Measurements from ENCODE around the gene C16orf86. TPM values are rescaled to one million over a fixed set of nuclear protein-coding genes. Genes with fewer than 3 reads are reported as not detected.

Gene C16orf86
- total RNA-seq, 1 experiment from 2014 or later = 0.79 TPM

DNA sequence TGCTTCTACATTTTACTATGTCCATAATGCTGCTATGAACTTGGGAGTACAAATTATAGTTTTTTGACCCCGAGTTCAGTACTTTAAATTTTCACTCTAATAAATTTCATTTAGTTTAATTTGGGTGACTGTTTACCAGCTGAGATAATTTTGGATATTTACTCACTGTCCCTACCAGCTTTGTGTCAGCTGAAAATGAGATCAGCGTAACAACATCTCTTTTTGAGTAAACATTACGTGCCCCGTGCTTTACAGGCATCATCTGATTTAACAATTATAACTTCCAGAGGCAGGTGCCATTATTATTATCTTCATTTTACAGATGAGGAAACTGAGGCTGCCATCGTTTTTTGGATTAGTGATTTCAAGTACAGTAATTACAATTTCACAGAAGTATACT is 37.5 kb downstream of the C16orf86 start:
- intact Hi-C loops (cut with micrococcal nuclease) = no loop called here
- H3K9me2 ChIP-seq (ENCODE audit: insufficient read depth) = no peaks in the 10 kb centered on the region
- 0 out of 2 replicates have a peak, but pooled peaks cover under 1% of the 10 kb centered on the region for H4K20me1 ChIP-seq (ENCODE audit: insufficient read depth)
- DNase-seq (ENCODE audit: low read depth, low spot score) (no peak), ATAC-seq (no peak)
- TF ChIP-seq, protein P1, sequence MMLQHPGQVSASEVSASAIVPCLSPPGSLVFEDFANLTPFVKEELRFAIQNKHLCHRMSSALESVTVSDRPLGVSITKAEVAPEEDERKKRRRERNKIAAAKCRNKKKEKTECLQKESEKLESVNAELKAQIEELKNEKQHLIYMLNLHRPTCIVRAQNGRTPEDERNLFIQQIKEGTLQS (IDR thresholded peaks at IDR 0.05) = no peak
- TF ChIP-seq, protein P2, sequence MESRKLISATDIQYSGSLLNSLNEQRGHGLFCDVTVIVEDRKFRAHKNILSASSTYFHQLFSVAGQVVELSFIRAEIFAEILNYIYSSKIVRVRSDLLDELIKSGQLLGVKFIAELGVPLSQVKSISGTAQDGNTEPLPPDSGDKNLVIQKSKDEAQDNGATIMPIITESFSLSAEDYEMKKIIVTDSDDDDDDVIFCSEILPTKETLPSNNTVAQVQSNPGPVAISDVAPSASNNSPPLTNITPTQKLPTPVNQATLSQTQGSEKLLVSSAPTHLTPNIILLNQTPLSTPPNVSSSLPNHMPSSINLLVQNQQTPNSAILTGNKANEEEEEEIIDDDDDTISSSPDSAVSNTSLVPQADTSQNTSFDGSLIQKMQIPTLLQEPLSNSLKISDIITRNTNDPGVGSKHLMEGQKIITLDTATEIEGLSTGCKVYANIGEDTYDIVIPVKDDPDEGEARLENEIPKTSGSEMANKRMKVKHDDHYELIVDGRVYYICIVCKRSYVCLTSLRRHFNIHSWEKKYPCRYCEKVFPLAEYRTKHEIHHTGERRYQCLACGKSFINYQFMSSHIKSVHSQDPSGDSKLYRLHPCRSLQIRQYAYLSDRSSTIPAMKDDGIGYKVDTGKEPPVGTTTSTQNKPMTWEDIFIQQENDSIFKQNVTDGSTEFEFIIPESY (IDR thresholded peaks at IDR 0.05; ENCODE audit: extremely low read depth, insufficient replicate concordance, low read length) = no peak
- TF ChIP-seq JUND (IDR thresholded peaks at IDR 0.05) (no peak), ZFX (IDR thresholded peaks at IDR 0.05) (no peak), SIN3A (IDR thresholded peaks at IDR 0.05; ENCODE audit: low read depth) (no peak), SP1 (IDR thresholded peaks at IDR 0.05; ENCODE audit: low read depth) (no peak)
- H3K4me1 ChIP-seq (ENCODE audit: control insufficient read depth in 1 of 2, insufficient read depth in 2 of 2, low read length in 2 of 2) = no peaks in the 10 kb centered on the region
- no peak overlapping the region for H2AFZ ChIP-seq (ENCODE audit: low read depth, low read length, poor library complexity, severe bottlenecking)
- peaks cover 0 to 2% of the 10 kb centered on the region in 2 experiments; a peak in 1 of 4 replicates for H3K9me3 ChIP-seq (ENCODE audit: control insufficient read depth in 1 of 2, insufficient read depth in 1 of 2, low read depth in 1 of 2, low read length in 2 of 2)
- H3K4me3 ChIP-seq (replicated peaks in 1 of 2; ENCODE audit: low read depth in 1 of 2, low read length in 2 of 2) = no peak overlapping the region
- ChIA-PET CTCF (no interaction called here), POLR2A (no interaction called here), RAD21 (ENCODE audit: low non-redundant PET in 1 of 2, low total read pairs in 2 of 2, uncharacterized antibody in 2 of 2, unreplicated experiment in 2 of 2) (no interaction called here)
- H3K27ac ChIP-seq (ENCODE audit: low read depth, low read length) = no peak overlapping the region
- H3K79me2 ChIP-seq (ENCODE audit: insufficient read depth, low read length) = peaks cover 58% of the 10 kb centered on the region
- BruUV-seq (replicated peaks) = no TSS peak
- no peaks in the 10 kb centered on the region for H3K27me3 ChIP-seq (ENCODE audit: insufficient read depth, low read length)
- no peaks in the 10 kb centered on the region for H3K36me3 ChIP-seq (ENCODE audit: control insufficient read depth in 1 of 2, insufficient read depth in 2 of 2, low read length in 2 of 2)
- H3K4me2 ChIP-seq (ENCODE audit: low read length) = no peak overlapping the region
- H3K9ac ChIP-seq (ENCODE audit: low read length) = no peak overlapping the region

DNA sequence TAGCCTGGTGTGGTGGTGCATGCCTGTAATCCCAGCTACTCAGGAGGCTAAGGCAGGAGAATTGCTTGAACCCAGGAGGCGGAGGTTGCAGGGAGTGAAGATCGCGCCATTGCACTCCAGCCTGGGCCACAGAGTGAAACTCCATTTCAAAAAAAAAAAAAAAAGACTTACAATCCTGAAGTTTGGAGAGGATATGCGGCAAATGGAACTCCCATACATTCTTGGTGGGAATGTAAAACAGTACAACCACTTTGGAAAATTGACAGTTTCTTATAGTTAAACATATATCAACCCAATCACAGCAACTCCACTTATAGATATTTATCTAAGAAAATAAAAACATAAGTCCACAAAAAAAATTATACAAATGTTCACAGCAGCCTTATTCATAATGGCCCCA is 40.6 kb downstream of the C16orf86 start:
- intact Hi-C loops (cut with micrococcal nuclease) = no loop called here
- ChIA-PET POLR2A (interaction anchor here (1.0 kb wide), 1 partner anchor 8 kb away, joined by 3 read pairs; no protein-coding TSS in a partner anchor), CTCF (no interaction called here), RAD21 (ENCODE audit: low non-redundant PET in 1 of 2, low total read pairs in 2 of 2, uncharacterized antibody in 2 of 2, unreplicated experiment in 2 of 2) (no interaction called here)
- DNase-seq (ENCODE audit: low read depth, low spot score) = no peak
- Histone ChIP-seq H3K4me2 (ENCODE audit: low read length) (no peak overlapping the region), H3K4me3 (replicated peaks in 1 of 2; ENCODE audit: low read depth in 1 of 2, low read length in 2 of 2) (no peak overlapping the region), H3K27ac (ENCODE audit: low read depth, low read length) (no peak overlapping the region), H3K4me1 (ENCODE audit: control insufficient read depth in 1 of 2, insufficient read depth in 2 of 2, low read length in 2 of 2) (no peaks in the 10 kb centered on the region), H2AFZ (ENCODE audit: low read depth, low read length, poor library complexity, severe bottlenecking) (no peak overlapping the region), H3K9me2 (ENCODE audit: insufficient read depth) (no peaks in the 10 kb centered on the region), H3K9ac (ENCODE audit: low read length) (no peak overlapping the region), H3K9me3 (ENCODE audit: control insufficient read depth in 1 of 2, insufficient read depth in 1 of 2, low read depth in 1 of 2, low read length in 2 of 2) (no peaks in the 10 kb centered on the region), H3K27me3 (ENCODE audit: insufficient read depth, low read length) (no peaks in the 10 kb centered on the region), H3K36me3 (ENCODE audit: control insufficient read depth in 1 of 2, insufficient read depth in 2 of 2, low read length in 2 of 2) (no peaks in the 10 kb centered on the region), H4K20me1 (ENCODE audit: insufficient read depth) (0 out of 2 replicates have a peak, but pooled peaks cover 3% of the 10 kb centered on the region), H3K79me2 (ENCODE audit: insufficient read depth, low read length) (peaks cover 61% of the 10 kb centered on the region)
- TF ChIP-seq ZFX (IDR thresholded peaks at IDR 0.05) = no peak
- TF ChIP-seq CBX3 (IDR thresholded peaks at IDR 0.05; ENCODE audit: low read depth) = no peak
- TF ChIP-seq EGR1 (IDR thresholded peaks at IDR 0.05; ENCODE audit: low read depth) = no peak
- TF ChIP-seq ELF1 (IDR thresholded peaks at IDR 0.05; ENCODE audit: borderline replicate concordance, low read depth) = no peak
- BruUV-seq (replicated peaks) = no TSS peak
- no peak for ATAC-seq

All from HCT116 (cell line).